Neural cell (in vitro differentiated cells): ENCODE measurements around the gene C1orf35.

Experiments used
- CTCF ChIP-seq: fragments of 450-650 bp; IDR thresholded peaks from 2 replicates; pipeline ENCODE4 v1.5.1; 2014; ENCODE audit warnings: antibody characterized with exemption, mild to moderate bottlenecking, moderate library complexity; ENCODE audit not compliant: poor library complexity, severe bottlenecking
- EP300 ChIP-seq: fragments of 450-650 bp; conservative IDR thresholded peaks from 2 replicates; pipeline ENCODE4 v1.6.1; 2014; ENCODE audit warnings: antibody characterized with exemption, mild to moderate bottlenecking, moderate library complexity; ENCODE audit not compliant: poor library complexity, severe bottlenecking
- RAD21 ChIP-seq: fragments of 450-650 bp; conservative IDR thresholded peaks from 2 replicates; pipeline ENCODE4 v1.6.1; 2014; ENCODE audit warnings: antibody characterized with exemption, mild to moderate bottlenecking, moderate library complexity

- TF ChIP-seq EP300 (no peak), CTCF (no peak), RAD21 (no peak)
These were observed 5.6 kb upstream of the C1orf35 start for GRCh38 chr1:228108742-228109072.
